GM10248 (cell line): ENCODE measurements around the gene FAM32A.

Experiments used
- CTCF ChIA-PET: fragments of 300-600 bp; sonication (Branson Sonifier 250); formaldehyde crosslinking; extraction: SDS; loops from one replicate; lab custom pipeline; 2021; ENCODE audit warnings: antibody characterized with exemption; lab: Yijun Ruan, JAX
- POLR2A ChIA-PET: fragments of 350-650 bp; sonication (Branson Sonifier 250); formaldehyde crosslinking; extraction: SDS; loops from one replicate; lab custom pipeline; 2020; ENCODE audit warnings: antibody characterized with exemption; lab: Yijun Ruan, JAX
- DNase-seq: peaks from one replicate; pipeline ENCODE4 v3.0.0; 2012; ENCODE audit errors: extremely low spot score
- CTCF ChIP-seq: IDR thresholded peaks from 2 replicates; pipeline ENCODE4 v1.5.1; 2012; ENCODE audit warnings: mild to moderate bottlenecking, low read depth; ENCODE audit errors: extremely low read depth, missing control alignments, control extremely low read depth

FAM32A gene

GRCh38 chr19:16224293-16225045 is 39.3 kb downstream of the FAM32A start:
- ChIA-PET CTCF (interaction anchor here (1.1 to 1.5 kb wide), 4 partner anchors 159 to 193 kb away, joined by 3 to 4 read pairs (median 4); no protein-coding TSS in a partner anchor), POLR2A (no interaction called here)
- TF ChIP-seq CTCF: no peak
- DNase-seq: no peak

DNA sequence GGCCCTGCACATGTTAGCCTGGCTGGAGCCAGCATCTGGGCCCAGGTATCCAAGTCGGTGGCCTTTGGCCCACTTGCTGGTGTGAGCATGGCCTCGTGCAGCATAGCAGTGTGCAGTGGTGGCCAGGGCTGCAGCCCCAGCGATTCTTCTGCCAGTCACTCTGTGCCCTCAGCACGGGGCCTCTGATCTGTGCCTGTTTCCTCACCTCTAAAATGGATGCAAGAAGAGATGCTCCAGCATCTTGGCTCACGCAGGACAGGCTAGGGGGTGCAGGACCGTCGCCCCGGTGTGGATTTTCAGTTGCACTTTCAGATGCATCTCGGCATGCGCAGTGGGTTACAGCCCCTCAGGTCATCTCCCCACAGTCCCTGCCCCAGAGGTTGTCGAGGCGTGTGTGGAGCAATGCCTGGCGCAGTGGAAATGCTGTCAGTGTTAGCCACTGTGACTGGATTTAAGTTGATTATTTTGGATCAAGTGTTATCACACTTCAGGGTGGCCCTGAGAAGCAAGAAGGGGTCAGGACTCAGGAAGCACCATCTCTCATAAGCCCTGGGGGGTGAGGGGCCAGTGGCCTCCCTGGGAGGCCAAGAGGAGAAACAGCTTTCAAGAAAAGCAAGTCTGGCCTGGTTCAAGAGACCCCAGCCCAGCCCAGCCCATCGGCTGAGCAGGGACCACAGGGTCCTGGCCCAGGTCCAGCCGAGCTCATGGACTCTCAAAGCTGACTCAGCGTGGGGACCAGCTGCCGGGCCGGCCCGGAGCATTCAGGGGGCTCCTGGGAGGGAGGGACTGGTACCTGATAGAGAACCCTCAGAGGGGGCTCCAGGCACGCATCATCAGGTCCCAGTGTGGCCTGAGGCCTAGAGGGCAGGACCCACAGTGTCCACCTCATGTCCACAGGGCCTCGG is 40.3 kb downstream of the FAM32A start:
- TF ChIP-seq CTCF: no peak
- POLR2A ChIA-PET: no interaction called here
- no peak for DNase-seq
- CTCF ChIA-PET: interaction anchor here (1.4 kb wide), 1 partner anchor 158 kb away, joined by 4 read pairs; no protein-coding TSS in a partner anchor

- TF ChIP-seq CTCF: no peak
- CTCF ChIA-PET: no interaction called here
- DNase-seq: no peak
- POLR2A ChIA-PET: no interaction called here
Observed at GRCh38 chr19:16226184-16226591, 41.0 kb downstream of the FAM32A start.

- no peak for DNase-seq
- POLR2A ChIA-PET: no interaction called here
- TF ChIP-seq CTCF: no peak
- CTCF ChIA-PET: interaction anchor here (0.9 to 1.1 kb wide), 2 partner anchors 9 to 57 kb away, joined by 3 read pairs; no protein-coding TSS in a partner anchor
Observed at GRCh38 chr19:16226878-16227836, 41.9 kb downstream of the FAM32A start.

- CTCF ChIA-PET: interaction anchor here (0.9 kb wide), 1 partner anchor 10 kb away, joined by 3 read pairs; no protein-coding TSS in a partner anchor
- POLR2A ChIA-PET: no interaction called here
- no peak for TF ChIP-seq CTCF
- DNase-seq: no peak
Observed at GRCh38 chr19:16227837-16228636, 42.8 kb downstream of the FAM32A start.
